Fibroblast of lung (primary cell): ENCODE results near the gene NINJ2. TPM values are rescaled to one million over a fixed set of nuclear protein-coding genes. Genes with fewer than 3 reads are reported as not detected.

Source experiments
- DNase-seq, 2 donors: peaks; one replicate each; pipeline versions ENCODE4 v3.0.0 to v3.0.0-alpha.2; 2010; ENCODE audit warnings: low read depth in 2 of 2
- H2AFZ ChIP-seq: 2 replicates; pipeline ENCODE4 v1.5.1; 2012; ENCODE audit warnings: low read length, control low read depth, inconsistent platforms
- H3K27ac ChIP-seq: 2 replicates; pipeline ENCODE4 v1.5.1; 2011; ENCODE audit warnings: low read length, control low read depth; ENCODE audit not compliant: insufficient read depth
- H3K27me3 ChIP-seq: 2 replicates; pipeline ENCODE4 v1.5.1; 2011; ENCODE audit warnings: mild to moderate bottlenecking, low read length; ENCODE audit not compliant: control insufficient read depth, insufficient read depth
- H3K36me3 ChIP-seq: 2 replicates; pipeline ENCODE4 v1.5.1; 2011; ENCODE audit warnings: low read length; ENCODE audit not compliant: control insufficient read depth, insufficient read depth
- H3K4me1 ChIP-seq: 2 replicates; pipeline ENCODE4 v1.5.1; 2011; ENCODE audit warnings: low read length; ENCODE audit not compliant: control insufficient read depth, insufficient read depth; ENCODE audit errors: extremely low read depth
- H3K4me2 ChIP-seq: 2 replicates; pipeline ENCODE4 v1.5.1; 2011; ENCODE audit warnings: low read length, control low read depth; ENCODE audit not compliant: insufficient read depth; ENCODE audit errors: extremely low read depth
- H3K4me3 ChIP-seq, 4 experiments: fragments of 200-600 bp in 1 of 4; sonication (generic) in 1 of 4; replicated peaks in 1 of 4; 2 replicates each; pipeline ENCODE4 v1.5.1; 2011 to 2016; ENCODE audit warnings: low read length in 4 of 4, low read depth in 3 of 4, mild to moderate bottlenecking in 3 of 4, control low read depth in 2 of 4, inconsistent platforms in 1 of 4, mixed read lengths in 1 of 4; ENCODE audit not compliant: insufficient read depth in 1 of 4; ENCODE audit errors: control extremely low read depth in 1 of 4
- H3K79me2 ChIP-seq: 2 replicates; pipeline ENCODE4 v1.5.1; 2012; ENCODE audit warnings: mild to moderate bottlenecking, low read length, inconsistent platforms; ENCODE audit not compliant: control insufficient read depth, insufficient read depth
- H3K9ac ChIP-seq: 2 replicates; pipeline ENCODE4 v1.5.1; 2011; ENCODE audit warnings: mild to moderate bottlenecking, low read length, control low read depth; ENCODE audit not compliant: insufficient read depth
- H3K9me3 ChIP-seq: 2 replicates; pipeline ENCODE4 v1.5.1; 2012; ENCODE audit warnings: low read depth, low read length; ENCODE audit not compliant: control insufficient read depth, insufficient read depth
- H4K20me1 ChIP-seq: 2 replicates; pipeline ENCODE4 v1.5.1; 2011; ENCODE audit warnings: low read length; ENCODE audit not compliant: control insufficient read depth, insufficient read depth; ENCODE audit errors: extremely low read depth
- CTCF ChIP-seq, 2 donors: IDR thresholded peaks in 1 of 2; conservative IDR thresholded peaks in 1 of 2; 1 replicate in 1 of 2; 2 replicates in 1 of 2; pipeline ENCODE4 v1.5.1; 2011 to 2012; ENCODE audit warnings: low read length in 2 of 2, control low read depth in 1 of 2, inconsistent platforms in 1 of 2, low read depth in 1 of 2, mild to moderate bottlenecking in 1 of 2
- EZH2 ChIP-seq: IDR thresholded peaks from 2 replicates; pipeline ENCODE4 v1.5.1; 2012; ENCODE audit warnings: low read length, control low read depth, mild to moderate bottlenecking; ENCODE audit errors: missing control alignments
- polyA plus RNA-seq, 2 donors: library from polyadenylated mRNA; depleted of rRNA in 1 of 2; stranded (reverse) in 1 of 2; unstranded in 1 of 2; fragments of >200 nt; gene quantifications; 2 replicates each; pipeline ENCODE4 v1.2.1, GENCODE V29; 2011 to 2012; ENCODE audit warnings: missing spikeins in 1 of 2
- total RNA-seq: library from RNA; depleted of rRNA; stranded (reverse); fragments of >200 nt; gene quantifications from 2 replicates; pipeline ENCODE4 v1.2.1, GENCODE V29; 2014

Gene NINJ2
- total and polyA plus RNA-seq, 2 donors (not counting 1 experiment from before 2014, with no cell fraction given), result 0.35 to 0.66 TPM

GRCh38 chr12:559208-559905 lies 103.9 kb downstream of the NINJ2 start:
- H2AFZ ChIP-seq, result no peak overlapping the region
- DNase-seq, result no peak
- H3K27ac ChIP-seq, result no peak overlapping the region
- H3K27me3 ChIP-seq, result peaks cover 13% of the 10 kb centered on the region
- no peaks in the 10 kb centered on the region for H3K9me3 ChIP-seq
- H3K4me2 ChIP-seq, result no peak overlapping the region
- no peak overlapping the region for H3K4me3 ChIP-seq
- H3K4me1 ChIP-seq, result no peaks in the 10 kb centered on the region
- H3K36me3 ChIP-seq, result no peaks in the 10 kb centered on the region
- TF ChIP-seq EZH2 (no peak), CTCF (conservative IDR thresholded peaks at IDR 0.05 in 1 of 2, IDR thresholded peaks at IDR 0.05 in 1 of 2; ENCODE audit: low read depth in 1 of 2, low read length in 2 of 2) (no peak)
- no peaks in the 10 kb centered on the region for H3K79me2 ChIP-seq
- no peaks in the 10 kb centered on the region for H4K20me1 ChIP-seq
- no peak overlapping the region for H3K9ac ChIP-seq

- H3K27ac ChIP-seq, result no peak overlapping the region
- no peaks in the 10 kb centered on the region for H3K79me2 ChIP-seq
- H3K4me3 ChIP-seq, result no peak overlapping the region
- no peaks in the 10 kb centered on the region for H3K4me1 ChIP-seq
- no peaks in the 10 kb centered on the region for H3K36me3 ChIP-seq
- no peaks in the 10 kb centered on the region for H3K9me3 ChIP-seq
- H4K20me1 ChIP-seq, result no peaks in the 10 kb centered on the region
- TF ChIP-seq EZH2 (no peak), CTCF (conservative IDR thresholded peaks at IDR 0.05 in 1 of 2, IDR thresholded peaks at IDR 0.05 in 1 of 2; ENCODE audit: low read depth in 1 of 2, low read length in 2 of 2) (no peak)
- no peak overlapping the region for H3K4me2 ChIP-seq
- H2AFZ ChIP-seq, result no peak overlapping the region
- no peak for DNase-seq
- peaks cover 10% of the 10 kb centered on the region for H3K27me3 ChIP-seq
- no peak overlapping the region for H3K9ac ChIP-seq
Measured at GRCh38 chr12:558580-558979, 104.7 kb downstream of the NINJ2 start.

- DNase-seq, result no peak
- Histone ChIP-seq H3K27ac (no peak overlapping the region), H2AFZ (no peak overlapping the region), H3K4me1 (no peaks in the 10 kb centered on the region), H3K27me3 (peaks cover 10% of the 10 kb centered on the region), H4K20me1 (no peaks in the 10 kb centered on the region), H3K9ac (no peak overlapping the region), H3K4me3 (no peak overlapping the region), H3K9me3 (no peaks in the 10 kb centered on the region), H3K4me2 (no peak overlapping the region), H3K79me2 (no peaks in the 10 kb centered on the region), H3K36me3 (no peaks in the 10 kb centered on the region)
- TF ChIP-seq CTCF (conservative IDR thresholded peaks at IDR 0.05 in 1 of 2, IDR thresholded peaks at IDR 0.05 in 1 of 2; ENCODE audit: low read depth in 1 of 2, low read length in 2 of 2), result no peak
- no peak for TF ChIP-seq EZH2
Measured at GRCh38 chr12:556498-556897, 106.7 kb downstream of the NINJ2 start.
